GM19463 (cell line): ENCODE results near the gene PRDM5.

Experiments used
- ATAC-seq: cut with Tn5 transposase; IDR thresholded peaks from one replicate; pipeline ENCODE4 v1.9.1; 2021; ENCODE audit warnings: mild to moderate bottlenecking, moderate library complexity; ENCODE audit not compliant: unreplicated experiment

PRDM5 gene

GRCh38 chr4:120857312-120857711, 65.2 kb downstream of the PRDM5 start:
- ATAC-seq, result no peak

- no peak for ATAC-seq
Measured at GRCh38 chr4:120856294-120856693, 66.2 kb downstream of the PRDM5 start.

GRCh38 chr4:120855307-120856001, 67.1 kb downstream of the PRDM5 start:
- ATAC-seq, result peak; percentile 97

- ATAC-seq, result no peak
Measured at GRCh38 chr4:120853161-120853935, 69.2 kb downstream of the PRDM5 start.

- ATAC-seq, result no peak
Measured at GRCh38 chr4:120850018-120850599, 72.4 kb downstream of the PRDM5 start.

- no peak for ATAC-seq
Measured at GRCh38 chr4:120847019-120847582, 75.4 kb downstream of the PRDM5 start.

- peak; percentile 87 for ATAC-seq
Measured at GRCh38 chr4:120844528-120844921, 78.0 kb downstream of the PRDM5 start.

- ATAC-seq, result no peak
Measured at GRCh38 chr4:120843849-120844527, 78.5 kb downstream of the PRDM5 start.

- ATAC-seq, result no peak
Measured at GRCh38 chr4:120842031-120842430, 80.5 kb downstream of the PRDM5 start.

- no peak for ATAC-seq
Measured at GRCh38 chr4:120841580-120841979, 80.9 kb downstream of the PRDM5 start.

- ATAC-seq, result no peak
Measured at GRCh38 chr4:120839974-120840751, 82.4 kb downstream of the PRDM5 start.

GRCh38 chr4:120839334-120839973, 83.1 kb downstream of the PRDM5 start:
- no peak for ATAC-seq

- no peak for ATAC-seq
Measured at GRCh38 chr4:120838784-120839183, 83.7 kb downstream of the PRDM5 start.

GRCh38 chr4:120837656-120838055, 84.9 kb downstream of the PRDM5 start:
- ATAC-seq, result no peak

GRCh38 chr4:120835342-120835741, 87.2 kb downstream of the PRDM5 start:
- no peak for ATAC-seq

- ATAC-seq, result no peak
Measured at GRCh38 chr4:120830204-120830603, 92.3 kb downstream of the PRDM5 start.

GRCh38 chr4:120829113-120829831, 93.3 kb downstream of the PRDM5 start:
- ATAC-seq, result no peak

GRCh38 chr4:120826853-120827252, 95.7 kb downstream of the PRDM5 start:
- ATAC-seq, result no peak

- no peak for ATAC-seq
Measured at GRCh38 chr4:120826449-120826848, 96.1 kb downstream of the PRDM5 start.
